NB4 (cell line): Measurements from ENCODE around the gene SPC24.

Experiments used
- POLR2A ChIP-seq: IDR thresholded peaks from 2 replicates; pipeline ENCODE4 v1.6.1; 2011; ENCODE audit warnings: mild to moderate bottlenecking; ENCODE audit not compliant: insufficient read length; ENCODE audit errors: extremely low read depth
- TF ChIP-seq, protein P1 (sequence below): IDR thresholded peaks from one replicate; pipeline ENCODE4 v1.5.1; 2012; ENCODE audit warnings: low read depth, low read length
- TF ChIP-seq, protein P2 (sequence below): IDR thresholded peaks from 2 replicates; pipeline ENCODE4 v1.6.1; 2011; ENCODE audit warnings: low read depth, low read length

DNA sequence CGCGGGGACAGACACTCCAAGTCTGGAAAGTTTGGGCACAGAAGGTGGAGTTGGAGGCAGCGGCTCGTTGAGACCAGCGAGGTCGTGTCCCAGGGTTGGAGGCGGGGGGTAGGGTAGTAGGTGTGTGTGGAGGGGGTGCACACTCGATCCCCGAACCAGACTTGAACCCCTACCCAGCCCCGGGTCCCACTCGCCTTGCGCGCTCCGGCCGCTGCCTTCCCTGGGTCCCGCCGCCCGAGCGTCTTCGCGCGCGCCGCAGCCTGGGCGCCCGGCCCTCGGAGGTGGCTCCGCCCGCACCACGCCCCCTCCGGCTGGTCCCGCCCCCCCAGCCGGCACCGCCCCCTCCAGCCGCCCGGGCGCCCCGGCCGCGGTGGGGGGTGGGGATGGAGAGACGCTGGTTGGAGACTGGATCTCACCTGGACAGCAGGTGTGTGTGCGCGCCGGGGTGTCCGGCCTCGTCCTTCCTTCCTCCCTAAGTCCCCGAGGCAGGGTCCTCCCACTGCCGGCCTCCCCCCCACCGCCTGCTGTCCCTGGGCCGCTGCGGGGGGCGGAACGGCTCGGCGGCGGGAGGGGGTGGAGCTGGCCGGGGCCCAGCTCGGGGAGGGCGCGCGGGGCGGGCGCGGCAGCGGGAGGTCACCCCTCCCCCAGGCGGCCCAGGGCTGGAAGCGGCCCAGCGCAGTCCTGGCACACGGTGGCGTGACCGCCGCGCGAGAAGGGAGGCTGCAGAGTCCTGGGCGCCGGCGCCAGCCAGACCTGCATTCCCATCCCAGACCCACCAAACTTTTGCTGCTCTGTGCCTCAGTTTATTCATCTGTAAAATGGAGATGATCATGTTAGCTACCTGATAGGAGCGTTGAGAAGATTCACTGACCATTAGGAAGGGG is 42.0 kb upstream of the SPC24 start, which contains the start of gene KANK2:
- TF ChIP-seq, protein P1, sequence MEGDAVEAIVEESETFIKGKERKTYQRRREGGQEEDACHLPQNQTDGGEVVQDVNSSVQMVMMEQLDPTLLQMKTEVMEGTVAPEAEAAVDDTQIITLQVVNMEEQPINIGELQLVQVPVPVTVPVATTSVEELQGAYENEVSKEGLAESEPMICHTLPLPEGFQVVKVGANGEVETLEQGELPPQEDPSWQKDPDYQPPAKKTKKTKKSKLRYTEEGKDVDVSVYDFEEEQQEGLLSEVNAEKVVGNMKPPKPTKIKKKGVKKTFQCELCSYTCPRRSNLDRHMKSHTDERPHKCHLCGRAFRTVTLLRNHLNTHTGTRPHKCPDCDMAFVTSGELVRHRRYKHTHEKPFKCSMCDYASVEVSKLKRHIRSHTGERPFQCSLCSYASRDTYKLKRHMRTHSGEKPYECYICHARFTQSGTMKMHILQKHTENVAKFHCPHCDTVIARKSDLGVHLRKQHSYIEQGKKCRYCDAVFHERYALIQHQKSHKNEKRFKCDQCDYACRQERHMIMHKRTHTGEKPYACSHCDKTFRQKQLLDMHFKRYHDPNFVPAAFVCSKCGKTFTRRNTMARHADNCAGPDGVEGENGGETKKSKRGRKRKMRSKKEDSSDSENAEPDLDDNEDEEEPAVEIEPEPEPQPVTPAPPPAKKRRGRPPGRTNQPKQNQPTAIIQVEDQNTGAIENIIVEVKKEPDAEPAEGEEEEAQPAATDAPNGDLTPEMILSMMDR = no peak
- peak; percentile 67 for TF ChIP-seq POLR2A
- TF ChIP-seq, protein P2, sequence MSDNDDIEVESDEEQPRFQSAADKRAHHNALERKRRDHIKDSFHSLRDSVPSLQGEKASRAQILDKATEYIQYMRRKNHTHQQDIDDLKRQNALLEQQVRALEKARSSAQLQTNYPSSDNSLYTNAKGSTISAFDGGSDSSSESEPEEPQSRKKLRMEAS = no peak
